IPS DF 19.7 (cell line): ENCODE data around the gene ADAT3.

Source experiments
- DNase-seq: peaks from one replicate; pipeline ENCODE4 v3.0.0-alpha.2; 2013; ENCODE audit warnings: low read depth, low spot score

ADAT3 gene

DNA sequence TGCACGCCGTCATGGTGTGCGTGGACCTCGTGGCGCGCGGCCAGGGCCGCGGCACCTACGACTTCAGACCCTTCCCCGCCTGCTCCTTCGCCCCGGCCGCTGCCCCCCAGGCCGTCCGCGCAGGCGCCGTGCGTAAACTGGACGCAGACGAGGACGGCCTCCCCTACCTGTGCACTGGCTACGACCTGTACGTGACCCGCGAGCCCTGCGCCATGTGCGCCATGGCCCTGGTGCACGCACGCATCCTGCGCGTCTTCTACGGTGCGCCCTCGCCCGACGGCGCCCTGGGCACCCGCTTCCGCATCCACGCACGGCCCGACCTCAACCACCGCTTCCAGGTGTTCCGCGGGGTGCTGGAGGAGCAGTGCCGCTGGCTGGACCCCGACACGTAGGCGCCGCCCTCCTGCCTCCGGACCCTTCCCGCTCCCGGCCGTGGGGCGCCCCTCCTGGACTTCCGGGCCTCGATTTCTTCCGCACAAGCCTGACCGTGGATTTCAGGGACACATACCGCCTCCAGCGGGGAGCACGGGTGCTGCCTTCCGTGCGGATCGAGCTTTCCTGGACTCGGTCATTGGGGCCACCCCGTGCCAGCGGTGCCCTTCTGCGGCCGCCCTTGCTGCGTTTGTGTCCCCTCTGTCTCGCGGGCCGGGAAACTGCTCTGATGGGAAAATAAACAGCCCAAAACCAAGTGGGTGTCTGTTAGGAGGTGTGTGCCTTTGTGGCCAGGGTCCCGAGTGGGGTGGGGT is 7.7 kb downstream of the ADAT3 start:
- DNase-seq: no peak

DNA sequence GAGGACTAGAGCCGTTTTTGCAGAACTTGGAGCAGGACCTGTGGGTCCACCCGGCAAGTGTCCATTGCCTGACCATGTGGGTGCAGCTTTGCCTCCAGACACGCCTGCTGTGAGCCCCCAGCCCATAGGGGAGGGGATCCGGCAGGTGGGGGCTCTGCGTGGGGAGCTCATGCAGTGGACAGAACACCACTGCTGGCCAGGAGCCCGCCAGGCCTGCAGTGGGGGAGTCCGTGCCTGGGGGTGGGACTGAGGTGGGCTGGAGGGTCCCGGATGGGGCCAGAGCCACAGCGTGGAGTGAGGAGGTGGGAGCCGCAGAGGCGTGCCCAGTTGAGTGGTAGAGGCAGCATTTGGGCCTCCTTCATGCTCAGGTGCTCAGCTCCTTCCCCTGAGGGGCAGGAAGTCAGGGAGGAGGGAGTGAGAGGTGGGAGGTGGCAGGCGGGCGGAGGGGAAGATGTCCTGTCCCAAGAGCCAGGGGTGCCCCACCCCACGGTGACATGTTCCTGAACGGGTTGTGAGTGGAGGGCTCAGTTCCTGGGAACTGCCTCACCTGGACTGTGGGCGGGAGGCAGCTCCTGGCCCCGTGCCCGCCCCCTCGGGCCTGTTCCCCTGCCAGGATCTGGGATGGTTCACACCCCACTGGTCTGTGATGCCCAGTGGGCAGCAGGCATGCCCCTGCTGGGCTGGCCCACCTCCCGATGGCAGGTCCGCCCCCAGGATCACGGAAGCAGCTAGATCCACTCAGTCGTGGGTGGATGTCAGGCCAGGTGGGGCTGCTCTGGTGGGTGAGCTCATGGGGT is 8.8 kb downstream of the ADAT3 start:
- DNase-seq: no peak

DNA sequence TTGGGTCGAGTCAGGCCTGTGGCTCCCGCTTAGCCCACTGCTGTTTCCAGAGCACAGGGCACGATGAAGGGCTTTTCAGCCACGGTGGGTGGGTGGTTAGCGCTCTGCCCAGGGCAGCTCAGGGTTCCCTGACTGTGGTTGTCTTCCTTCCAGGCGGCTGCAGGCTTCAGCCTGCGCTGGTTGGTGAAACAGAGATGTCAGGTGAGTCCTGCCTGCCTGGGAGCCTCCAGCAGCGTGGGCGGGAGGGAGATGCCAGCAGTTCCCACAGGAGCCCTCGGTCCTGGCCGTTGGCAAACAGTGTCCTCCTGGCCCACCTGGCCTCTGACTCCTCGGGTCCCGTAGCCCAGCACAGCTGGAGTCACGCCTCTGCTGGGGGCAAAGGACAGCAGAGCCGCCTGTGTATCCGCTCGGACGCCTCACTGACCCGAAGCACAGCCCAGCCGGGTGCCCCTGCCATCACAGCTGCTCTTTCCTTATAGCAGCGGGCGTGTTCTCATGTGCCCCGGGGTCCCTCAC is 9.7 kb downstream of the ADAT3 start:
- no peak for DNase-seq

DNA sequence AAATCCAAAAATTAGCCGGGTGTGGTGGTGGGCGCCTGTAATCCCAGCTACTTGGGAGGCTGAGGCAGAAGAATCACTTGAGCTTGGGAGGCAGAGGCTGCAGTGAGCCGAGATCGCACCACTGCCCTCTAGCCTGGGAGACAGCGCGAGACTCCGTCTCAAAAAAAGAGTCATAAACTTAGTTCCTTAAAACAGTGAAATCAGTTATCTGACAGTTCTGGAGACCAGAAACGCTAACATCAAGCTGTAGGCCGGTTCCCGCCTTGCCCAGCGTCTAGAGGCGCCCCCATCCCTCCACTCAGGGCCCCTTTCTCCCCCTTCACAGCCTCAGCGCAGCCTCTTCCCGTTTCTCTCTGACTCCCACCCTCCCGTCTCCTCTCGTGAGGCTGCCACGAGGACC is 11.9 kb downstream of the ADAT3 start:
- DNase-seq: no peak

DNA sequence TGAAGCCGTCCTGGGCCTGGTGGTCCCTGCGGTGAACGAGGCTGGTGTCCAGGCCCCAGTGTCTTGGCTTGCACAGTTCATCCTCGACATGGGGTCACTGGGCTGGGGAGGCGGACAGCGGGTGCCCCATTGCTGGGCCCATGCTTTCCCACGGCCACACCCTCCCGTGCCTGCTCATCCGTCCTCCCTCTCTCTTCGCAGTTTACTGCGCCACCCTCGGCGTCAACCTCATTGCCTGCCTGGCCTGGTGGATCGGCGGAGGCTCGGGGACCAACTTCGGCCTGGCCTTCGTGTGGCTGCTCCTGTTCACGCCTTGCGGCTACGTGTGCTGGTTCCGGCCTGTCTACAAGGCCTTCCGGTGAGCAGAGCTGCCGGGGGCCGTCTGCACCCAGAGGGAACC is 12.7 kb downstream of the ADAT3 start:
- no peak for DNase-seq

DNA sequence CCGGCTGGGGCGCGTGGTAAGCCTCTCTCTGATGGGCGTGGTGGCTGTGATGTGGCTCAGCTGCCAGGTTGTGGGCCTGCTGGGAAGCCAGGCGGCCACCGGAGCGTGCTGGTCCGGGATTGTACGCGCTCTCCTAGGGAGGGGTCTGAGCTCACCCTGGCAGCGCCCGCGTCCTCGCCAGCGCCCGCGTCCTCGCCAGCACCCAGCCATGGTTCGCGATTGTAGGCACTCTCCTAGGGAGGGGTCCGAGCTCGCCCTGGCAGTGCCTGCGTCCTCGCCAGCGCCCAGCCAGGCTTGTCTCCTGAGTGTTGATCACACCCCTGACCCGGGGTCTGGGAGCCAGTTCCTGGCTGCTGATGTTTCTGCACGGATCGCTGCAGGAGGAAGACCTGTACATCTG is 13.8 kb downstream of the ADAT3 start:
- no peak for DNase-seq

DNA sequence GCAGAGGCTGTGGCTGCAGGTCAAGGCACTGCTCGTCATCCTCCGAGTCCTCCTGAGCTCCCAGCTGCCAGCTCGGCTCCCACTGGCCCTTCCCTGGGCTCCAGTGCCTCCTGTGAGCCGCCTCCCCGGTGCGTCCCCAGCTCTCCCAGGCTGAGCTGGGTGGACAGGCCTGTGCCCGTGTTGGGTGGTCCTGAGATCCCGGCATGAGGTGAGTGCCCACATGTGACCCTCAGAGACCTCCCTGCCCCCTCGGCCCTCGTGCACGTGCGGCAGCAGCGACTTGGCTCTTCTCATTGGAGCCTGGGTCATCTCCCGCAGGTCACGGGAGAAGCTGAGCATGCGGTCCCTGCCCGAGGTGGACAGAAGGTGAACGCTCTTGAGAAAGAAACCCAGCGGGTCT is 15.4 kb downstream of the ADAT3 start:
- DNase-seq: no peak

DNA sequence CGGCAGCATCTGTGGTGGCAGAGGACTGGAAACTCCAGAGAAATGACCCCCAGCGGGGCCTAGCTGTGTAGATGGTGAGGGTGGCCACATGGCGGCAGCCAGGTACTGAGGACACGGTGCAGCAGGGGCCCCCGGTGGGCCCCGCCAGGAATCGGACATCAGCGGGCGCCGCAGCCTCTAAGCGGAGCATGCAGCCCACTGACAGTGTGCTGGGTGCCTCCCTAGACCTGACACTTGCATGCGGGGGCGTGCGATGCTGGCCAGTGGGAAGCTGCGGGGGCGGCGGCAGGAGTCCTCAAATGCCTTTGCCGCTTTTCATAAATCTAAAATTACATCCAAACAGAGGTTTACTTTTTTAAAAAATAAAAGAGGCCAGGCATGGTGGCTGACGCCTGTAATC is 16.1 kb downstream of the ADAT3 start:
- DNase-seq: no peak

DNA sequence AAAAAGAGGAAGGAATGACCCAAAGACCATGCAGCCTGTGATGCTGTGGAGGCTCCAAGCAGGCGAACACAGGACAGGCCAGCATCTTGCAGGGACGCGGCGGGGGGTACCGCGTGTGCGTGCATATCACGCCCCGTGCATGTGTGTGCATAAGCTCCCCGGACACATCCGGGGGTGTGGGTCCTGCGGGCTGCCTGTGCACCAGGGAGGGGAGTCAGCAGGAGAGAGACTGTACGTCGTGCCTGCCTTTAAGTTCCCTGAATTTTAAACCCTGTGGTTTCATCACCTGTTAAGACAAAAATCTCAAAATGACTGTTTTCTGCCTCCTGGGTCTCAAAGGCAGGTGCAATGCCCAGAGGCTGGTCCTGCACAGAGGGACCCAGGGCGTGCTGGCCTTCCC is 16.6 kb downstream of the ADAT3 start:
- DNase-seq: no peak

DNA sequence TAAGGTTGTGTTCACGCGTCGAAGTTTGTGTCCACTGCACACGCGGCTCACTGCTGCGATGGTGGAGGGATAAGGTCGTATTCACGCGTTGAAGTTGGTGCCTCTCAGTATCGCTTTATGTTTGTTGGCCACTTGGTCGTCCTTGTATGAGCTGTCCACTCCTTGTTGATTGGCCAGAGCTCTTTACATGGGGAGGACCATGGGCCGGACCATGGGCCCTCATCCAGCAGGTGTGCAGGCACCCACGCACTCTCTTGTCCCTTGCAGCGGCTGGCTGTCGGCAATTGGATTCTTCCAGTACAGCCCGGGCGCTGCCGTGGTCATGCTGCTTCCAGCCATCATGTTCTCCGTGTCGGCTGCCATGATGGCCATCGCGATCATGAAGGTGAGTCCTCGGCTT is 17.6 kb downstream of the ADAT3 start:
- DNase-seq: no peak

DNA sequence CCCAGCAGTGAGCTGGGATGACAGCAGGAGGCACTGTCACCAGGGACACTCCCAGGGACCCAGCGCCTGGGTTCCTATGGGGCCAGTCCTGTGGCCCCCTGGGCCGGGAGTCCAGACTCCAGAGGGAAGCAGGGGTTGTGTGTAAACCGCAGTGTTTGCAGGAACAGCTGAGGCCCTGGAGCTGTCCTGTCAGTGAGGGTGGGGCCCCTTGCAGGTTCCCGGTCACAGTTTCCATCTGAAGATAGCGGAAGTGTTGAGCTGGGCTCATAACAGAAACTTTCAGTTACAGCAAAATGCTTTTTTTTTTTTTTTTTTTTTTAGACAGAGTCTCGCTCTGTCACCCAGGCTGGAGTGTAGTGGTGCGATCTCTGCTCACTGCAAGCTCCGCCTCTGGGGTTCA is 18.1 kb downstream of the ADAT3 start:
- DNase-seq: no peak

DNA sequence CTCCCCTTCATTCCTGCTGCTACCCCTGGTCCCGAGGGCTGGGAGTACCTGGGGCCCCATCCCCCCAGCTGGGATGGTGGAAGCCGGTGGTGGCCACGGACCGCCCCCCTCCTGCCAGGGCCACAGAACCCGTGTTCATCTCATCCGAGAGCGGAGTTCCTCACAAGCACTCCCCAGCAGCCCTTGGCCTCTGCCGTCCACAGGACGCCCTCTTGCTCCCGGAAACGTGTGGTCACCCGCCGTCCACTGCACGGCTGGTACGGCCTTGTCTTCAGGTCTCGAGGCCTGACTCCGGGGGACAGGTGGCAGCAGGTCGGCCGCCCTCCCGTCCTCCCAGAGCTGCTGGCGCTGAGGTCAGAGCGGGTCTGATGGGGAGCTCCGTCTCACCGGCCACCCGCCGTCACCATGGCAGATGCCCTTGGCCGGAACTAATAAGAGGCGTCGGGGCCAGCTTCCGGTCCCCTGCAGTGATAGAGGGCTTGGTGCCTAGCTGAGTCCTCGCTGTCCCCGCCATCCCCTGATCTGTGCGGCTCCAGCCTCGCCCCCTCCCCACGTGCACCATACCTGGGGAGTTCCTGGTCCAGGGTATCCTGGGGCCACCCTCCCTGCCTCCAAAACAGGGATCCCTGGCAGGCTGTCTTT is 19.2 kb downstream of the ADAT3 start:
- no peak for DNase-seq

DNA sequence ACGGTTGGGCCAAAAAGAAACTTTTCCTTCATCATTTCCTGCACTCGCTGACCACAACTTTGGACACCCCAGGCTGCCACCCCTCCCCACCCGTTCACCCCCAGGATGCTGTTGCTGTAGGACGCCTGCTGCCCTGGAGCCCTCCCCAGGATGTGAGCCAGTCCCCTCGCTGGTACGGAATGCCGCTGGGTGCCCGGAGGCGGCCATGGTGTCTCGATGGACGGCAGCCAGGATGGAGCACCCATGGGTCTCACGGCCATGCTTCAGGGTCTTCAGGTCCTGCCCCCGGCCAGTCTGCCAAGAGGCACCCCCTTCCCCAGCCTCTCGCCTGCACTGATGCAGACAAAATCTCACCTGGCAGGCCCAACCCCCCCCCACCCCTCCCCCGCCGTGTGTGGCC is 20.3 kb downstream of the ADAT3 start:
- DNase-seq: no peak

DNA sequence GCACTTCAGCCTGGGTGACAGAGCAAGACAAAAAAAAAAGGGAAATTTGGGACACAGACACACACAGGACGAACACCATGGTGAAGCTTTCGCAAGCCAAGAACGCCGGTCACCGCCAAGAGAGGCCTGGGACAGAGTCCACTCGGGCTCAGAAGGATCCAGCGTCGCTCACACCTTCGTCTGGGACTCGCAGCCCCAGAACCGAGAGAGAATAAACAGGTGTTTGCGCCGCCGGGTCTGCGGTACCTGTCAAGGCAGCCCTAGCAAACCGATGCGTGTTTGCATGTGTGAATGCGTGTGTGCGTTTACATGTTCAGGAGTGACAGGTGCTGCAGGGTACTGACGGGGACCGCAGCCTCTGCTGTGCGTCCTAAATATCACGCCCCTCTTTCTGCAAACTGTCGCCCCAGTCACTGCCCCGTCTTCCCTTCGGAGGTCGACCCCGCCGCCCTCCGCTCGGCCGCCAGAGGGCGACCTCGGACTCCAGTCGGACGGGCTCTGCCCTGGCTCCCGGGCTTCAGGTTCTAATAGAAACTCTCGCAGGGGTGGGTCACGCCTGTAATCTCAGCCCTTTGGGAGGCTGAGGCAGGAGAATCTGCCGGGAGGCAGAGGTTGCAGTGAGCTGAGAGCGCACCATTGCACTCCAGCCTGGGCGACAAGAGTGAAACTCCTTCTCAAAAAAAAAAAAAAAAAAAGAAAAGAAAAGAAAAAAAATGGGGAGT is 24.0 kb downstream of the ADAT3 start:
- DNase-seq: no peak

DNA sequence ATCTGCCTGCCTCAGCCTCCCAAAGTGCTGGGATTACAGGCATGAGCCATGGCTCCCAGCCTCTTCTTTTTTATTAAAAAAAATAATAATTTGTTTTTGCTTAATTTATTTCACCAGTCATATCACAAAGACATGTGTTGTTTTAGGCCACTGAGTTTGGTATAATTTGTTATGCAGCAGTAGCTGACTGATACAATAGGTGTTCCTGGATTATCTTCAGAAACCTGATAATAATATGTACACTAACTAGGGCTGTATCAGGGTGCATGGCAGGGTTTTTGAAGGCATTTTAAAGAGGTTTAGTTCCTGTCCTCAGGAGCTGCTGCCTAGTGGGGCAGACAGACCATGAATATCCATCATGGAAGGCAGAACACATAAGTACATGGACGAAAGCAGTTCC is 26.2 kb downstream of the ADAT3 start:
- DNase-seq: no peak

DNA sequence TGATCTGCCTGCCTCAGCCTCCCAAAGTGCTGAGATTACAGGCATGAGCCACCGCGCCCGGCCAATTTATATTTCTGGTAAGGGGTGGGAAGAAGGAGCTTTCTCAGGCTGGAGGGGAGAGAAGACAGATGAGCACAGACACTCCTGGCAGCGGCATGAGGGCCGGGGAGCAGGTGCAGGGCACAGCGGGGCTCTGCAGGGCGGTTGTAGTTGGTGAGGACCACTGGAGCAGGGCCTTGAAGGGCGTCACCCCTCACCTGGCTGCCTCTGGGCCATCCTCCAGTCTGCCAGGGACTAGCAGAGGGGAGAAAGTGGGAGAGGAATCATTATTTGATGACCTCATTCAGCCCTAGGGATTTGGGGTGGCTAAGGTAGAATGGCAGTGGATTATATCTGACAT is 27.2 kb downstream of the ADAT3 start:
- DNase-seq: no peak

DNA sequence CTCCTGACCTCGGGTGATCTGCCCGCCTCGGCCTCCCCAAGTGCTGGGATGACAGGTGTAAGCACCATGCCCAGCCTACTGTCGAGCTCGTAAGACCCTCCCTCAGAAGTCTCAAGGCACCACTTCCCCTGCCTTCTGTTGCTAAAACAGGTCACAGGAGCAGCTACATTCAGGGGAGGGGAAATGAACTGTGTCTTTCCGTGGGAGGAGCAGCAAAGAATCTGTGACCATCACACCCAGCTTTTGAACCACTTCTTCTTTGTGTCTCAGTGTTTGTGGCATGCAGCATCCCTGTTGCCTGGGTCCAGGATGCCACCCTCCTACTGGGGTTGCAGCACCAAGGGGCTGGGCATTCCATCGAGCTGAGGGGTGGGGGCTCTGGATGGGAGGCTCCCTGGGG is 28.0 kb downstream of the ADAT3 start:
- no peak for DNase-seq

DNA sequence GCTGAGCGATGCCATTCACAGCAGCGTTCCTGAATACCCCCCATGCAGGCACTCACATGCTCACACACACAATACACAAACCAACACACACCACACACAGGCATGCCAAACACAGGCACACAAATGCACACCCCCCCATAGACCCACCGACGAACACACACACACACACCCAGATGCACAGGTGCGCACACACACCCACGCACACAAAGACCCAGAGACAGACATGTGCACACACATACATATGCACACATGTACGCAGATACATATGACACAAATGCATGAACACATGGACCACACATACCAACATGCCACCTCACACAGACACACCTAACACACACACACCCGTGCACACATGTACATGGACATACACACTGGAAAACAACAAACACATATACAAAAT is 28.7 kb downstream of the ADAT3 start:
- no peak for DNase-seq

DNA sequence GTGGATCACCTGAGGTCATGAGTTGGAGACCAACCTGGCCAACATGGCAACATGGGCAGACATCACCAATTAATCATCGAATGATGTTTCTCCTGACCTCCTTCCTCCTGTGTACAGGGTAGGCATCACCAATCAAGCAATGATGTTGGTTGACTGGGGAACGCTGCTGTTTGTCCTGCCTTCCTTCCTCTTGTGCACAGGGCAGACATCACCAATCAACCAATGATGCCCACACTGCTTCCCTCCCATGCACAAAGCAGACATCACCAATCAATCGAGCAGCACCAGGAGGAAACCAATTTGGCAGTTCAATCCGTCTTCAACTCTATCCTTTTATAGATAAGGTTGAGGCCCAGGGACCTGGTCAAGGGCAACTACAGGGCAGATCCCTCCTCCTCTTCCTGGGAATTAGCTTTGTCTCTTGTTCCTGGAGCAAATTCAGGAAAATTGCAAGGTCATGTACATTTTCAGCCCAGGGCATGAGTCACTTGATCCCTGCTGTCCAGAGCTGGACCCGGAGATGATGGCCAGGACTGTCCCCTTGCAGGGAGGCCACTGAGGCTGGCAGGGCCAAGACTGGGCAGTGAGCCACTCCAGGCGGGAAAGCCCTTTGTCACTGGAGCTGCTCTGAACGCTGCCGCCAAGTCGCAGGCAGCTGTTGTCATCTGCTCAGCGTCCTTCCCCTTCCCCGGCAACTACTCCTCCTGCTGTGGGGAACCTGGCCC is 30.4 kb downstream of the ADAT3 start:
- no peak for DNase-seq

DNA sequence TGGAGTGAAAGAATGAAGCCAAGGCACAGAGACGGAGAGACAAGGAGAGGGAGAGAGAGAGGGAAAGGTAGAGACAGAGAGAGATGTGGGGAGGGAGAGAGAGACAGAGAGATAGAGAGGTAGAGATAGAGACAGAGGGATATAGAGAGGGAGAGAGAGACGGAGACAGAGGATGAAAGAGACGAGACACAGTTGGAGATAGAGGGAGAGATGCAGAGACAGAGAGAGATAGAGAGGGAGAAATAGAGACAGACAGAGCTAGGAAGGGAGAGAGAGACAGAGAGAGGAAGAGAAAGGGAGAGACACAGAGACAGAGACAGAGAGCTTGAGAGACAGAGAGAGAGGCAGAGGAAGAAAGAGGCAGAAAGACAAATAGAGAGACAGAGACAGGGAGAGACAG is 31.2 kb downstream of the ADAT3 start:
- no peak for DNase-seq

DNA sequence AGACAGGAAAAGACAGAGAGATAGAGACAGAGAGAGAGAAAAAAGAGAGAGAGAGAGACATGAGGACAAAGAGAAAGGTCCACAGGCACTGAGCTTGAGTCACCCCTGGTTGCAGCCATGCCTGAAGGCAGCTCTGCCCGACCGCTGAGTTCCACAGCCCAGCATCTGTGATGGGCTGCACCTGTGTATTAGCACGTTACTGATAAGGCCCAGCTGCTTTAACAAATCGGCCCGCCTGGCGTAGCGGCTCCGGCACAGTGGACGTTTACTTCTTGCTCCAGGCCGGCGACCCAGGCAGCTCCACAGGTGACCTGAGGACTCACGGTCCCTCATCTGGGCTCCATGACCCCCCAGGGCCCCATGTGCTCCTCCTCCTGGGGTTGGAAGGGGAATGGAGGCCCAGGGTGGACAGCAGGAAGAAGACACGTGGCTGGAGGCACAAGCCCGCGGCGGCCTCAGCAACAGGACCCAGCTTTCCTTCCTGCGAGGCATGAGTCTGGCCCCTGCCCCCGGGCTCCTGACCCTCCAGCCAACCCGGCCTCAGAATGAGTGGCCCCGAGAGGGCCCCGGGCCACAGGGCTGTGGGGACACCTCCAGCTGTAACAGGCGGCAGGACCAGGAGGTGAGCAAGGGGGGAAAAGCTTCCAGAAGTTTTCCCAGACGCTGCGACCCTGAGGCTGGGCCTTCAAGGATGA is 31.9 kb downstream of the ADAT3 start:
- DNase-seq: no peak
